Right ventricle myocardium inferior (tissue), 1 donor: ENCODE measurements around the gene USH2A. TPM values are rescaled to one million over a fixed set of nuclear protein-coding genes. Genes with fewer than 3 reads are reported as not detected.

ENCODE experiments used
- ATAC-seq: fragments of 200-7000 bp; cut with Tn5 transposase; one replicate; pipeline ENCODE4 v1.9.1; 2020; ENCODE audit warnings: mild to moderate bottlenecking, moderate library complexity
- DNase-seq: peaks from one replicate; pipeline ENCODE4 v3.0.0; 2021; ENCODE audit errors: missing footprints
- intact Hi-C: fragments of 100-400 bp; cut with DNase I; formaldehyde crosslinking; loops from one replicate; pipeline ENCODE4 v1.11.0; 2022
- total RNA-seq: library from RNA; stranded (reverse); fragmentation: NEBNext Ultra II Directional; extraction: Animal tissue kit (Norgen Biotek cat#: 25700); gene quantifications from one replicate; pipeline ENCODE4 v1.2.1, GENCODE V29; 2021
- donor health status: DM: no; HTN: yes; CAD: no; lungs with severe emphysema.

USH2A gene
- total RNA-seq, 1 donor from 2014 or later = 1.3 TPM

DNA sequence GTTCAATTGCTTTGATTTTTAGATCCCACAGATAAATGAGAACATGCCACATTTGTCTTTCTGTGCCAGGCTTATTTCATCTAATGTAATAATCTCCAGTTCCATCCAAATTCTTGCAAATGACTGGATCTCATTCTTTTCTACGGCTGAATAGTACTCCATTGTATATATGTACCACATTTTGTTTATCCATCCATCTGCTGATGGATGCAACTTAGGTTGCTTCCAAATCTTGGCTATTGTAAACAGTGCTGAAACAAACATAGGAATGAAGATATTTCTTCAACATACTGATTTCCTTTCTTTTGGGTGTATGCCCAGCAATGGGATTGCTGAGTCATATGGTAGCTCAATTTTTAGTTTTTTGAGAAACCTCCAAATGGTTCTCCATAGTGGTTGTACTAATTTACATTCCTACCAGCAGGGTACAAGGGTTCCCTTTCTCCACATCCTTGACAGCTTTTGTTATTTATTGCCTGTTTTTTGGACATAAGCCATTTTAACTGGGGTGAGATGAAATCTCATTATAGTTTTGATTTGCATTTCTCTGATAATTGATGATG is 511.8 kb downstream of the USH2A start:
- DNase-seq (no peak), ATAC-seq (no peak)
- intact Hi-C loops = no loop called here

DNA sequence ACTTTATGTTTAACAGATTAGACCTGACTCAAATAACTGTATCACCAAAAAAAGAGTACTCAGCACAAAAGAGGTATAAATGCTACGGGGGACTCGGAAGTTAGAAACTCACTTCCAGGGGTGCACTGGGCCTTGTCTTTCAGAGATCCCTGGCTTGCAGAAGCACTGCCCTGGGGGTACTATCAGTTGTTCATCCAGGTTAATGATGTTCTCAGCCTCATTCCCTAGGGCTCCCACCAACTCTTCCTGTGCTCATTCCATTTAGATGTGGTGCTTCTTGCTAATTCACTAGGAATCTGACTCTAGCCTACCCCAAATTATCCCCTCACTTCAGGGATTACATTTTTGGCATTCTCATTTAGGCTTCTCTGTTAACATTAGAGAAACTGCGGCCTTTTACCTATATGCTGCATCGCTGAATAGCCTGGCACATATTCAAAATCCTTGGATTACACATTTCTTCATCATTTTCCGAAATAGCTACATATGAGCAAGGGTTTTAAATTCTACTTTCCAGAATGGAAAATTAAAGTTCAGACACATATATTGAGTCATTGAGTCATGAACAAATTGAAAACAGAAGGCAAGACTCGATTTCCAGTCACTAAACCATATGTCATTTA is 517.6 kb downstream of the USH2A start:
- intact Hi-C loops = no loop called here
- DNase-seq (no peak), ATAC-seq (no peak)

DNA sequence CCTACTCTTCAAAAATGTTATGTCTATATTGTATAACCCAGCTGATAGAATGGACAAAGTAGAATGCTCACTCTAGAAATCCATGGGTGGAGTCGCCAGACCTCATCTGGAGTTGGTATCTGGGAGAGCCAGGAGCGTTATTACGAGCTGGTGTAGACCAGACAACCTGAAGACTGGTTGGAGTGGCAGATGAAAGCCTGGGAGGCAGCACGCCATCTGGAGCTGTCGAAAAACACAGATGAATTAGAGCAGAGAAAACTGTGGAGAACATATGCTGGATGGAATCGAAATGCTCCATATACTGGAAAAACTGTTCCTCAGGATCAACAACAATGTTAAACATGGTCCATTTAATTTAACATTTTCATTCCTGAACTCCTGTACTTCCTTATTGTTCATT is 522.6 kb downstream of the USH2A start:
- DNase-seq (no peak), ATAC-seq (no peak)
- intact Hi-C loops = no loop called here

DNA sequence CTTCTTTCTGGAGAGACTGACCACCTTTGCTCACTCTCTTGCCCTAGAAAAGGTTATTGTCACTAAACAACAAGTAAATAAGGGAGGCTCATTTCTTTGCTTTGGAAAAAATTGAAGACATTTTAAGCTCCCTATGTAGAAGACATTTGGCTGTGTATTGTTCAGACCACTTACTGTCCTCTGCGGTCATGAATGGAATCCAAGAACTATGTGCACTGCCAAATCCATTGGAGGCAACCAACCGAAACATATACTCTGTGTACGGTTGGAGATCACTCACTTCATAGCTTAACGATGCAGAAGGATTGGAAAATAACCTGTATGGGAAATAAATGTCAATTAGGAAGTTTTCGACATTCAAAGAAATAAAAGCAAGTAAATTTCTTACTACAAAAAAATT is 523.3 kb downstream of the USH2A start:
- DNase-seq = no peak
- intact Hi-C loops = no loop called here
- ATAC-seq = no peak

DNA sequence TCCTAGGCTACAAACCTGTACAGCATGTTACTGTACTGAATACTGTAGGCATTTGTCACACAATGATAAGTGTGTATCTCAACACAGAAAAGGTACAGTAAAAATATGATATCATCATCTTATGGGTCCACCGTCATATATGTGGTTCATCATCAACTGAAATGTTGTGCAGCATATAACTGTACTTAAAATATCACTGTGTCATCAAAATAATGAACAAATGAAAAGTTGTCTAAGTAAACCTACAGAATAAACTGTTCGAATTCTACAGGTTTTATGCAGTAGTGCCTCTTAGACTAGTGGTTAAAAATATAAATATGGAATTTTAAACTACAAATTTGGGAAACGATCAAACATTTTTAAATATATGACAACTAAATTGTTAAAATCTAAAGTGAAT is 527.4 kb downstream of the USH2A start:
- DNase-seq (no peak), ATAC-seq (no peak)
- intact Hi-C loops = no loop called here

DNA sequence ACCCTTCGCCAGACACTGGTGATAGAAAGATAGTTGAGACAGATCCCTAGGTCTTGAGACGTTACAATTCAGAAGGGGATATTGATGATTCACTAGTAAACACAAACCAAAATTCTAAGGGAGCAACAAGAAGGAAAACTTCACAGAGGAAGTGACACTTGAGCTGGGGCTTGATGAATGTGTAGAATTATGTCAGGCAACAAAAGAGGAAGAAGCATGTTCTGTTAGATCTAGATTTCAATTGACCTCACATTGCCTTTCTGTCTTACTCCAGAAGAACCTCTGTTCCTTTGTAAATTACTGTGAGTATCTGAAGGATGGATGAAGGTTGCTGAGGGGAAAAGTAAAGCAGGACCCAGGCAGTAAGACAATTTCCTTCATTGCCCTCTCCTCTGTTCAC is 528.0 kb downstream of the USH2A start:
- intact Hi-C loops = no loop called here
- ATAC-seq (no peak), DNase-seq (no peak)

DNA sequence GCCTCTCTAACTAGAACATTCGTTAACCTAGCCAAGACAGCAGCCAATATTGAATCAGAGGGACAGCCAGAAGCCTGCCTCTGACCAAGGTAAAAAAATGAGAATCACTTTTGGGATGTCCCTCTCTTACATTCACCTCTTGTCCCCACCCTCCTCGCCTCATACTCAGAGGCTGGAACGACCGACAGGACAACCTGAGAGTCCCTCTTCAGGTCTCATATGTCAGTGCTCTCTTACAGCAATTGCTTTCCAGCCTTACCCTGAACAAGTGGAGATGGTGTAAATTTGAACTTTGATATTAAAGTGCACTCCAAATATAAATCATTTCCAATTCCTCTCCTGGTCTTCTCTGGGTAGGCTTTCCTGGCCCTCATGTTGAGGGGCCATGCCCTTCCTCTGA is 528.6 kb downstream of the USH2A start:
- ATAC-seq = no peak
- intact Hi-C loops = no loop called here
- no peak for DNase-seq

DNA sequence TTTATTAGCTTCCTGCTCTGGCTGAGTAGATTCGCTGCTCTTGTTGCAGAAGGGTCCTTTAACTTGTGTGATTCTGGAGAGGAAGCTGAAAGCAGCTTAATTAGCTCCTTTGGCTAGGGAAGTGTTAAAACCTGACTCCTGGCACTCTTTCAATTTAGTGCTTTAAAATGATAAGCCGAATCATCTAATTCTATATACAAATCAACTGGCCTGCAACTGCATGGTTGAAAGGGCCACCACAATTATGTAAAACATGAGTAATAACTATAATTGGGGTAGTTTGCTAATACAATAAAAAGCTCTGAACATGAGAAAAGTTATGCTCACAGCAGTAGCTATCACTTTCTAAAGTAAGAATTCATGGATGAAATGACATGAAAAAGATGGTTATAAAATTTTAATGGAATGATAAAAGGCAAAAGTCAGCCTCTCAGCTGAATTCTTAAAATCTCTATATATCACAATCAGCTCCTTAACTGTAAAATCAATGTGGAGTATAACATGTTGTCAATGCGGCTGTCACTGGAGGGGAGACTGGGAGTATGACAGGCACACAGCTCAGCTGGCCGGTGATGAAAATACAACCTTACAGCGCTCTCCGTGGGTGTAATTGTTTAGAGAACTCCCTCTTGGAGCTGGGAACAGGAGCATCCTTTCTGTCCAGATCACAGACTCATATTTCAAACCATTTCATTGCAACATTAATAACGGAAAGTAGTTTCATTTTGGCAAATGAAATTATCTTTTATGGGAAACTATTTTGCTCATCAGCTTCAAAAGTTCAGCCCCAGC is 531.8 kb downstream of the USH2A start:
- ATAC-seq (no peak), DNase-seq (no peak)
- intact Hi-C loops = no loop called here

DNA sequence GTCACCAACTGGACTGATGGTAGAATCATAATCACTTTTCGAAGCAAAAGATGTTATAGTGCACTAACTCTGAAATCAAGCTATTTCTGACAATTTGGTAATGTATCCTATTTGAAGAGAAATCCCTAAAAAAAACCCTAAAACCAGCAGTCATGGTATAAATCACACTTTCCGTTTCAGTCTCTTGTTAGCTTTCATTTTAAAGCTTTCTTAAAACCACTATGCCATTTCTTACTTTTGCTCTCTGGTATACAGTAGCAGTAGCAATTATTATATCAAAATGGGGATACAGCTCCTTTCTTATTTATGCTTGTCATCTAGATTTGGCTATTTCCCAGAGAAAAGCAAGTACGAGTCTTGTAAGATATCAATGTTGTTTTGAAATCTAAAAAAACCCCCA is 532.8 kb downstream of the USH2A start:
- DNase-seq (no peak), ATAC-seq (no peak)
- intact Hi-C loops = no loop called here

DNA sequence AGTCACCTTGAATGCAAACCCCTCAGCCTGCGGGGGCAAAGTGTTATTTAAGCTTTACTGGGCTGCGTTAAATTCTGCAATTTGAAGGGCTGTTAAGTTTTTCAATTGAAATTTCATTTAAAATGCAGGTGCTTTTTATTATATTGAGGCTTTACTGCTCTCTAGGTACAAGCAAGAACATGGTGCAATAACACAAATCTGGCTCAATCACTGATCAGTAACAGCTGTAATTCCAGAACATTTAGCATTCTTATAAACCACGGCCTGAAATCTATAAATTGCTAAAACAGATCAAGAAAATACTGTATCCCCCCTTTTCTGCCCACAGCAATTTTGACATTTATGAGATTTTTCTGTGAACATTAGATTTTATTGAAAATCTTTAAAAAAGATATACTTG is 533.4 kb downstream of the USH2A start:
- intact Hi-C loops = no loop called here
- ATAC-seq = no peak
- DNase-seq = no peak

DNA sequence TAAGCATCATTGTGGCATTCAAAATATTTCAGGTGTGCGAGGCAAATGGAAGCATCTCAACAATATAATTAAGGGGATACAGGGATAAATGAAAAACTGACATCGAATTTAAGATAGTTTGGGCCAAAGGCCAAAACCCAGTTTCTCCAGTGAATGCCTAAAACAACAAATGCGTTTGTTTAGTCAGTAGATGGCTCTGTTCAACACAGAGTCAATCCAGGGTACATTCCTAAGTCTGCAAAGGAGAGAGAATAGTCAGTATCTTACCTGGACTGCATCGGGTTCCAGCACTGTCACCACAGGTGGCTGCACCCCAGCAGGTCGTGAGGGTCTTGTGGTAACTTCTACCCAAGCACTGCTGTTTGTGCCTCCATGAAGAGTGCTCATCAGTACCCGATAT is 535.1 kb downstream of the USH2A start:
- intact Hi-C loops = no loop called here
- DNase-seq = no peak
- no peak for ATAC-seq

DNA sequence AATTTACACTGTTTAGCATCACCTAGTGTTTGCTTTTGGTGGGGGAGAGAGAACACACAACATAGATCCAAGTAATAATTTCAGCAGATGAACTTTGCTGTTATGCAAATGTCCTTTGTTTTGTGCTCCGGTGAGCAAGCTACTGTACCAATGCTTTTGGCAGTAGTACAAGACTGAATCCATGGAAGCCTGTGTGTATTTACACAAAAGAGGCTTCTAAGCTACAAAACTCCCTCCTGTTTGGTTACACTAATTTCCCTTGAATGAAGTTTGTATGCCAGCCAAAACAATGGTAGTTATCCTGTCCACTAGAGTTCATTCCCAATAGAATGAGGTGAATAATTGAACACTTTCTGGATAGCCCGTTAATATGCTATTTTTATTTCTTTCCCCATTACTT is 535.6 kb downstream of the USH2A start:
- ATAC-seq = no peak
- intact Hi-C loops = no loop called here
- DNase-seq = no peak

DNA sequence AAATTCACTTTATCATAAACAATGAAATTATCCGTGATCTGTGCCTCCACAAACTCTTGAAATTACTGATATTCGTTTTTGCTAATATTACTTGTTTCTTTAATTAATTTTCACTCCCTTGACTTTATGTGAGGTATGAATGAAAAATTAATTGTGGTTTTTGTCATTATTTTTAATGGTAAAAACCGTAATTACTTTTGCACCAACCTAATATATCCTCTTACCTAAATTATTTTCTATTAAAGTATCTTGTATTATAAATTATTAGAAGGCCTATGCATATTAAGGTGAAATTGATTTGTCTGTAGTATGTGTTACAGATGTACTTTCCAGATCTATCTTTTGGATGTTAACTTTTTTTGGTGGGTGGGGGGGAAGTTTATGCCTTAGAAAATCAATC is 540.2 kb downstream of the USH2A start:
- intact Hi-C loops = no loop called here
- DNase-seq (no peak), ATAC-seq (no peak)

DNA sequence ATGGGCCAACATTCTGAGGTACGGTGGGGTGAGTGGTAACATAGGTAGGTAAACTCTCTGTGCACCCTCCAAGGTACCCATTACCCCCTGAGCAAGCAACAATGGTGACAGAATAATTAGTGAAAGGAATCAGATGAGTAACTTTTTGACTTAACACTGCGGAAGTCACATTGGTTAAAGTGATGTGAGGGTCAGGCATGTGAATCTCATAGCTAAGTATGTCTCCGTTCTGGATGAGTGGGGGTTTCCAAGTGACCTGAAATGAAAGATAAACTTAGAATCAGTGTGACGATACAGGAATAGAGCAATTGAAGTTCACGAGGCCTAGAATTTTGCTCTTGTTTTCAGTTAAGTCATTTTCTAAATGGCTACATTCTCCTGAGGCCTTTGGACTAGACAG is 544.4 kb downstream of the USH2A start:
- DNase-seq (no peak), ATAC-seq (no peak)

DNA sequence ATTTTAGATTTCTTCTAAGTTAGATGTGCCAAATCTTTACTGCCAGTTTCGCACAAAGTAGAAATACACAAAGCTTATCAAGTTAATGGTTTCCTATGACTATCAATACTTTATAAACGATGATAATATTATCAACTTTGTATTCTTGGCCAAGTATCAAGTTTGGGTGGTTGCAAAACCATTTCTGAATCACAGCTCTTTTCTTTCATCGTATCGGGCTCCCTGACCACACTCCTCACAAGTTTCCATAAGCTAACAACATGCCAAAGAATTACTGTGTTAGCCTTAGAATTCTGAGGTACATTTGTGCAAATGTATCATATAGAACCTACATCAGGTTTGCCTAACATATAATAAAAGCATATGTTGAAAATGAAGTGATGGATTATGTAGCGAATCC is 545.1 kb downstream of the USH2A start:
- ATAC-seq (no peak), DNase-seq (no peak)
- intact Hi-C loops = no loop called here

More for the DNA sequence above, 544.4 kb downstream of the USH2A start:
- intact Hi-C loops = no loop called here

DNA sequence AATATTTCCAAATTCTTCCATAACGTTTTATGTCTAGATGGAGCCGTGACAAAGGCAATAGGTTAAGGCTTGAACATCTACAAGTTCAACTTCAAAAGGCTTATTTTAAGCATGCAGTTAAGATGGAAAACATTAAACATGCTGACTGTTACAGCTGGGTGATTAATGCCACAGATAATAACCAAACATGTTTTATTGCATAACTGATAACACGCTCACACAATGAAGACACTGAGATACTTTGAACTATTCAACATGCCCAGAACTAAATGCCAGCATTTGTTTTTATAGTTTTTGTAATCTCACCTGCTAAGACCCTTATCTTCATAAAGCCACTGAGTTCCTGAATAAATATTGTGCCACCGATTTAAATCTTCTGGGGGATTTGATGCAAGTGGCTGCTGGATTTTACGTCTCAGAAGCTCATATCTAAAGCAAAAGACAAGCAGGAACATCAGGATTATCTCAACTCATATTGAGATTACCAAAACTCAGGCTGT is 545.7 kb downstream of the USH2A start:
- DNase-seq (no peak), ATAC-seq (no peak)
- intact Hi-C loops = no loop called here

DNA sequence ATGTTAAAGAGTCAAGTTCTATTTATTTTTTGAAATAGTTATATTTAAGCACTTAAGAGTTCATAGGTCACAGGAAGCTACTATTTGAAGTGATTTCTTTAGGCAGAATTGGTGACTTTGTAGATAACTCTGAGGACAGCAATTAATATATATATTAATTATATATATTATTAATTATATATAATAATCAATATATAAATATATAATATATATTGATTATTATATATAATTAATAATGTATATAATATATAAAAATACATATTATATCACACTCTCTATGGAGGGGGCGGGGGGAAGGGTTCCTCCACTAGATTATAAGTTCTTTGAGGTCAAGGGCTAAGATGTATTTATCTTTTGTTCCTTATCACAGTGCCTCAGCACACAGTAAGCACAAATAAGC is 547.5 kb downstream of the USH2A start:
- ATAC-seq (no peak), DNase-seq (no peak)
- intact Hi-C loops = no loop called here

DNA sequence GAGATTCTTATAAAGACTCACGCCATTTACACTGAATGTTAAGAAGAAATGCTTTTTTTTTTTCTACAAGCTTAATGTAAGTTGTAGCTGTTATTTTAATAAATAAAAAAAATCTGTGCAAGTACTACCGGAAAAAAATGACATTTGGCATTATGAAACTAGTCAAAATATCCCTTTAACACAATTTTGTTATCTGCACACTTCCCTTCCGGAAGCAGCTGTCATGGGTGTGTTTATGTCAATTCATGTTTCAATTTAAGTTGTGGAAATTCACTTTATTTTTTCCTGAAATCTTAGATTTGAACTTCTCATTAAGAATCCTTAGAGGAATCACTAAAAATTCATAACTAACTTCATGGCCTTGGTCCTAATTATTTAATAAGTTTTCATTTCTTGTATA is 548.0 kb downstream of the USH2A start:
- ATAC-seq (no peak), DNase-seq (no peak)
- intact Hi-C loops = no loop called here

DNA sequence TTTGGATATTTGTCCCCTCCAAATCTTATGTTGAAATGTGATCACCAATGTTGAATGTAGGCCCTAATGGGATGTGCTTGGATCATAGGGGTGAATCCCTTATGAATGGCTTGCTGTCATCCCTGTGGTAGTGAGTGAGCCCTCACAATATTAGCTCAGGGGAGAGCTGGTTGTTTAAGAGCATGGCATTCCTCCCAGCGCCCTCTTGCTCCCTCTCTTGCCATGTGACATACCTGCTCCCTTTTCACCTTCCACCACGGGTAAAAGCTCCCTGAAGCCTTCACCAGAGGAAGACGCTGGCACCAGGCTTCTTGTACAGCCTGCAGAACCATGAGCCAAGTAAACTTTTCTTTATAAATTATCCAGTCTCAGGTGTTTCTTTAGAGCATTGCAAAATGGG is 550.6 kb downstream of the USH2A start:
- intact Hi-C loops = no loop called here
- DNase-seq (no peak), ATAC-seq (no peak)

DNA sequence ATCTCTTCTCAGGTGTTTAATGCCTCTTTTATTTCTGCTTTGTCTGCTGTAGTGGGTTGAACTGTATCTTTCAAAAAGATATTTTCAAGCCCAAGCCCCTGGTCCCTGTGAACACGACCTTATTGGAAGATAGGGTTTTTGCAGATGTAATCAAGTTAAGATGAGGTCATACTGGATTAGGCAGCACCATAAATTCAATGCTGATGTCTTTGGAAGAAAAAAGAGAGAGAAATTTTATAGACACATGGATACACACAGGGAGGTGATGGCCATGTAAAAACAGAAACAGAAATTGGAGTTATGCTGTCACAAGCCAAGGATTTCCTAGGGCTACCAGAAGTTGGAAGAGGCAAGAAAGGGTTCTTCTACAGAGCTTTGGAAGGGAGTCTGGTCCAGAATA is 554.7 kb downstream of the USH2A start:
- no peak for DNase-seq
- intact Hi-C loops = no loop called here
- ATAC-seq = no peak
